Ishikawa (cell line): ENCODE data around the gene WAC.

Experiments
- EP300 ChIP-seq: IDR thresholded peaks from 2 replicates; pipeline ENCODE4 v1.6.1; 2012; ENCODE audit warnings: borderline replicate concordance
- MAX ChIP-seq: IDR thresholded peaks from 2 replicates; pipeline ENCODE4 v1.6.1; 2012
- YY1 ChIP-seq: IDR thresholded peaks from 2 replicates; pipeline ENCODE4 v1.6.1; 2012; ENCODE audit warnings: low read depth

GRCh38 chr10:28548781-28549498, 16.0 kb downstream of the WAC start:
- TF ChIP-seq MAX (no peak), EP300 (no peak), YY1 (no peak)
